ENCODE data around the gene ZNF205.

Gene ZNF205

GRCh38 chr16:3085868-3086595, 26.4 kb upstream of the ZNF205 start:
- DNase-seq = no peak

GRCh38 chr16:3086596-3087242, 25.7 kb upstream of the ZNF205 start:
- no peak for DNase-seq

- DNase-seq = no peak
These were observed 24.8 kb upstream of the ZNF205 start for GRCh38 chr16:3087243-3088235.

- DNase-seq = no peak
These were observed 23.9 kb upstream of the ZNF205 start for GRCh38 chr16:3088450-3088849.

- DNase-seq = no peak
These were observed 23.3 kb upstream of the ZNF205 start for GRCh38 chr16:3088925-3089716.

- no peak for DNase-seq
These were observed 22.4 kb upstream of the ZNF205 start for GRCh38 chr16:3089717-3090592.

GRCh38 chr16:3091551-3091950, 20.8 kb upstream of the ZNF205 start:
- no peak for DNase-seq

GRCh38 chr16:3092501-3092941, 19.9 kb upstream of the ZNF205 start:
- no peak for DNase-seq

- DNase-seq = no peak
These were observed 17.9 kb upstream of the ZNF205 start for GRCh38 chr16:3094289-3095027.

- DNase-seq = peak; percentile 54
These were observed 16.5 kb upstream of the ZNF205 start for GRCh38 chr16:3095869-3096268.

- no peak for DNase-seq
These were observed 16.0 kb upstream of the ZNF205 start for GRCh38 chr16:3096362-3096761.

GRCh38 chr16:3097266-3097665, 15.1 kb upstream of the ZNF205 start:
- DNase-seq = no peak

- no peak for DNase-seq
These were observed 13.7 kb upstream of the ZNF205 start, which contains the start of gene ZSCAN10 for GRCh38 chr16:3098459-3099394. Gene ZSCAN10, minus strand, starts transcription at chr16:3099294. Its CDS starts 6,357 bp downstream, at chr16:3092937.

- no peak for DNase-seq
These were observed 13.0 kb upstream of the ZNF205 start for GRCh38 chr16:3099395-3099731.

- peak; percentile 89 for DNase-seq
These were observed 12.5 kb upstream of the ZNF205 start for GRCh38 chr16:3099732-3100499.

- DNase-seq = no peak
These were observed 11.2 kb upstream of the ZNF205 start for GRCh38 chr16:3101018-3101840.

GRCh38 chr16:3101841-3102470, 10.4 kb upstream of the ZNF205 start:
- DNase-seq = no peak
